ENCODE measurements around the gene LCN12. TPM values are rescaled to one million over a fixed set of nuclear protein-coding genes. Genes with fewer than 3 reads are reported as not detected.

LCN12 gene
- polyA plus RNA-seq, 3 donors, result 0.29 TPM; not detected in 2

- no peak overlapping the region for H3K4me2 ChIP-seq (replicated peaks; ENCODE audit: extremely low read depth, low read length, poor library complexity, severe bottlenecking)
- no peaks in the 10 kb centered on the region for H3K9me3 ChIP-seq (replicated peaks in 1 of 2; ENCODE audit: control insufficient read depth in 1 of 2, insufficient read depth in 1 of 2, low read length in 2 of 2)
- no CpG with 5 or more reads among the region's 11 CpGs for WGBS (ENCODE audit: insufficient coverage)
- Mint-ChIP-seq H3K27me3 (ENCODE audit: low read depth in 3 of 3) (peaks cover 0 to 1% (median 0%) of the 10 kb centered on the region in 3 donors), H3K9me3 (peaks cover 0 to 2% (median 0%) of the 10 kb centered on the region in 7 donors), H3K4me3 (no peak overlapping the region), H3K27ac (no peak overlapping the region), H3K36me3 (peaks cover 50 to 78% of the 10 kb centered on the region in 2 donors), H3K4me1 (no peaks in the 10 kb centered on the region)
- no peaks in the 10 kb centered on the region for H3K4me1 ChIP-seq (ENCODE audit: control insufficient read depth in 1 of 2, insufficient read depth in 2 of 2, low read length in 2 of 2)
- TF ChIP-seq CTCF (IDR thresholded peaks at IDR 0.05), result no peak
- H2AFZ ChIP-seq (ENCODE audit: insufficient read depth, low read depth, low read length, poor library complexity, severe bottlenecking), result no peak overlapping the region
- peaks cover 50 to 79% of the 10 kb centered on the region in 2 donors for H3K36me3 ChIP-seq (replicated peaks in 1 of 2; ENCODE audit: control insufficient read depth in 1 of 2, insufficient read depth in 2 of 2, low read length in 2 of 2)
- H4K20me1 ChIP-seq (ENCODE audit: insufficient read depth, low read length), result no peaks in the 10 kb centered on the region
- no peak overlapping the region for H3K27ac ChIP-seq (ENCODE audit: low read depth in 1 of 2, low read length in 2 of 2)
- no peak overlapping the region for H3K9ac ChIP-seq (ENCODE audit: insufficient read depth, low read length, poor library complexity, severe bottlenecking)
- no peak for DNase-seq
- intact Hi-C loops (cut with micrococcal nuclease), result no loop called here
- no peak overlapping the region for H3K4me3 ChIP-seq (replicated peaks in 1 of 3; ENCODE audit: low read depth in 2 of 3, low read length in 3 of 3)
- no peaks in the 10 kb centered on the region for H3K27me3 ChIP-seq (ENCODE audit: control insufficient read depth in 2 of 2, insufficient read depth in 2 of 2, low read length in 2 of 2)
- H3K79me2 ChIP-seq (ENCODE audit: insufficient read depth, low read length), result no peaks in the 10 kb centered on the region
Measured at GRCh38 chr9:136921307-136921706, 30.8 kb upstream of the LCN12 start.

GRCh38 chr9:136921718-136922117, 30.4 kb upstream of the LCN12 start:
- no peak for TF ChIP-seq CTCF (IDR thresholded peaks at IDR 0.05)
- intact Hi-C loops (cut with micrococcal nuclease), result no loop called here
- H3K27me3 Mint-ChIP-seq (ENCODE audit: low read depth in 3 of 3), result peaks cover 0 to 1% (median 0%) of the 10 kb centered on the region in 3 donors
- DNase-seq, result no peak
- no peak overlapping the region for H3K4me3 ChIP-seq (replicated peaks in 1 of 3; ENCODE audit: low read depth in 2 of 3, low read length in 3 of 3)
- H3K36me3 ChIP-seq (replicated peaks in 1 of 2; ENCODE audit: control insufficient read depth in 1 of 2, insufficient read depth in 2 of 2, low read length in 2 of 2), result peaks cover 47 to 79% of the 10 kb centered on the region in 2 donors
- H3K79me2 ChIP-seq (ENCODE audit: insufficient read depth, low read length), result no peaks in the 10 kb centered on the region
- H3K4me1 ChIP-seq (ENCODE audit: control insufficient read depth in 1 of 2, insufficient read depth in 2 of 2, low read length in 2 of 2), result no peaks in the 10 kb centered on the region
- H3K9me3 Mint-ChIP-seq, result peaks cover 0 to 2% (median 0%) of the 10 kb centered on the region in 7 donors
- no peaks in the 10 kb centered on the region for H3K9me3 ChIP-seq (replicated peaks in 1 of 2; ENCODE audit: control insufficient read depth in 1 of 2, insufficient read depth in 1 of 2, low read length in 2 of 2)
- no peak overlapping the region for H3K4me3 Mint-ChIP-seq
- no peak overlapping the region for H3K4me2 ChIP-seq (replicated peaks; ENCODE audit: extremely low read depth, low read length, poor library complexity, severe bottlenecking)
- H3K27ac Mint-ChIP-seq, result no peak overlapping the region
- 96% methylated on average over 8 of the region's 10 CpGs for WGBS (ENCODE audit: insufficient coverage)
- no peaks in the 10 kb centered on the region for H3K4me1 Mint-ChIP-seq
- H4K20me1 ChIP-seq (ENCODE audit: insufficient read depth, low read length), result no peaks in the 10 kb centered on the region
- no peaks in the 10 kb centered on the region for H3K27me3 ChIP-seq (ENCODE audit: control insufficient read depth in 2 of 2, insufficient read depth in 2 of 2, low read length in 2 of 2)
- H3K9ac ChIP-seq (ENCODE audit: insufficient read depth, low read length, poor library complexity, severe bottlenecking), result no peak overlapping the region
- no peak overlapping the region for H2AFZ ChIP-seq (ENCODE audit: insufficient read depth, low read depth, low read length, poor library complexity, severe bottlenecking)
- no peak overlapping the region for H3K27ac ChIP-seq (ENCODE audit: low read depth in 1 of 2, low read length in 2 of 2)
- peaks cover 47 to 78% of the 10 kb centered on the region in 2 donors for H3K36me3 Mint-ChIP-seq
